Measurements from ENCODE around the gene TTC7B.

GRCh38 chr14:90678420-90678819 lies 137.8 kb downstream of the TTC7B start:
- TF ChIP-seq POLR2A (IDR thresholded peaks at IDR 0.05) = no peak
- no peak for TF ChIP-seq CTCF (IDR thresholded peaks at IDR 0.05 in 4 of 5, conservative IDR thresholded peaks at IDR 0.05 in 1 of 5)

Data from gastrocnemius medialis (tissue), 4 donors.